GM21737 (cell line): ENCODE results near the gene AGPAT3.
"Not testable (repeated sequence)": the region's sequence is repeated elsewhere in the genome, so short reads cannot be mapped to it uniquely, and the experiment has no call there.

Experiments
- ATAC-seq: cut with Tn5 transposase; IDR thresholded peaks from one replicate; pipeline ENCODE4 v1.9.1; 2021; ENCODE audit warnings: mild to moderate bottlenecking, moderate library complexity; ENCODE audit not compliant: unreplicated experiment

The AGPAT3 gene

DNA sequence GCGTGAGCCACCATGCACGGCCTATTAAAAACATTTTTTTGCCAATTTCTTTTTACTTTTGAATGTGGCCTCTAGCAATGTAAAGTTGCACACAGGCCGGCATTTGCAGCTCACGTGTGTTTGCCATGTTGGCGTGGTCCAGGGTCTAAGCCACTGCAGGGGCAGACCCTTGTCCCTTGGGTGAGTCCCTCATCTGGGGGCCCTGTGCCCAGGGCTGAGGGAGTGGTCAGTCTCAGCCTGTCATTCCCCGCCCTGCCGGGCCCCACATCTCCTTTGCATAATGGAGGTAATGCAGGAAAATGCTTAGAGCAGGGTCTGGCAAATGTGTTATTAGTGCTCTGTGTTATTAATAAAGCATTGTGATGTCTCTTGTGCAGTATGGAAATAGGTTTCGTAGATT, 16.9 kb downstream of the AGPAT3 start:
- no peak for ATAC-seq

DNA sequence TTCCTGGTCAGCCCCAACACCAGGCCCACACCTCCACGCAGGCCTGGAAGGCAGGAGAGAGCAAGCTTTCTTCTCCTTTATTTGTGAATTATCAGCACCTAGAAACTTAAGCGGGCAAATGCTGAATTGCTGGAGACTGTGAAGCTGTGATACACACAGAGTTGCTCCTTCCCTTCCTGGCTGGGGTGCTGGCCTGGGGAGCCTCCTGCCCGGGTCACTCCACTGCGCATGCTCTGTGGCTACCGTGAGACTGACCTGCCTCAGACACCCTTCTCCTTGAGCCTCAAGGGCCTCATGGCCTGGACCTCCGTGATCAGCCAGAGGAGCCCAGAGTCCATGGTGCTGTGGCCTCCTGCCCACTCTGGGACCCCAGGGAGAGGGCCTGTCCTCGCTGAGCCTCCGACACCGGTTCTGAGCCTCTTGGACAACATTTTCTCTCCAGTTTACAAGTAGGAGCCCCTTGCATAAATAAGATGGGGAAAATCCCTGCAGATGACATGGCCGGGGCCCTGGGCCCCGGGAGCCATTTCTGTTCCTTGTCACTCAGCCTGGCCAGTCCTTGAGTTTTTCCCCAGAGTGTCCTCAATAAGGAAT, 18.0 kb downstream of the AGPAT3 start:
- ATAC-seq: no peak

DNA sequence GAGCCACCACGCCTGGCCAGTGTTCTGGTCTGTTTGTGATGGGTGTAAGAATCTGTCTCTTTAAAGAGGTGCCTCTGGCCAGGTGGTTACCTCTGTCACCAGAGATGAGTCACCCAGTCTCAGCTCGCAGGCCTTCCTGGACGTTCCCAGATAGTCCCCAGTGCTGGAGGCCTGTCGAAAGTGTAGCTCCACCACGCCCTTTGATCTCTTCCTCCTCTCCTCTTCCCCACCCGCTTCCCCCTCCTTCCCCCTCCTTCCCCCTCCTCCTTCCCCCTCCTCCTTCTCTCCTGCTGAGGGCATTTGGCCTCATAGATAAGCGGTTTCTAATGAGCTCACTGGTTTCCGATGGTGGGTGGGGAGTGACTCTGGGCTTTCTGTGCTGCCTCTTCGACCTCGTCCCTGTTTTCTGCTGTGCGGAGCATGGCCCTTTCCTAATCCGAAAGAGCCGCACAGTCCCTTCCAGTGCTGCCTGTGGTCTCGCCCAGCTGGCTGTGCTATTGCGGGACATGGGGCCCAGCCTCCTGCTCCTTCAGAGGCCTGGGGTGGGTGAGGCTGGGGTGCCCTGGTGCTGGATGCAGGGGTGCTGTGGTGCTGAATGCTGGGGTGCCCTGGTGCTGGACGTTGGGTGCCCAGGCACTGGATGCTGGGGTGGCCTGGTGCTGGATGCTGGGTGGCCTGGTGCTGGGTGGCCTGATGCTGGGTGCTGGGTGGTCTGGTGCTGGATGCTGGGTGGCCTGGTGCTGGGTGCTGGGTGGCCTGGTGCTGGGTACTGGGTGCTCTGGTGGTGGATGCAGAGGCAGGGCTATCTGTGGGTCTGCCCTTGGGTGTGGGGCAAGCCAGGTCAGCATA, 19.2 kb downstream of the AGPAT3 start:
- no peak for ATAC-seq

DNA sequence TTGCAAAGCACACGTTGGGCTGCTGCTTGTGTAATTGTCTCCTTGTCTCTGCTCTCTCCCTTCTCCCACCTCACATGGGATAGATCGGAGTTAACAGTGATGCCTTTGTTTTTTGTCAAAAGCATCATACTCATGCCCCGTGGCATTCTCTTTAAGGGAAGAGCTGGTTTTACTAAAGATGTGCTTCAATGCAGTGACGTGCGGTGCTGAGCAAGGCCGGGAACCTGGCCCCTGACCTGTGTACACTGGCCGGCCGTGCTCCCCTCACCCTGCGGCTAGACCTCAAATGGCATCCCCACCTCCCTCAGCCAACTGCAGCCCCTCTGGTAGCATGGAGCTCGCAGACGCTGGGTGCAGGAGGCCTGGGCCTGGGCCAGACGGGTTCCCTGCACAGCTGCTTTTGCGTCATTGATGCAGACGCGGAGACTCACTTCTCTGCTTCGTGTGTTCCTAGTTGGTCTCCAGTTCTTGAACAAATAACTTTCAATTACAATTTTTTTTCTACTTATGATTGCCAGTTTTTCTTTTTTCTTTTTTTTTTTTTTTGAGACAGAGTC, 19.9 kb downstream of the AGPAT3 start:
- no peak for ATAC-seq

DNA sequence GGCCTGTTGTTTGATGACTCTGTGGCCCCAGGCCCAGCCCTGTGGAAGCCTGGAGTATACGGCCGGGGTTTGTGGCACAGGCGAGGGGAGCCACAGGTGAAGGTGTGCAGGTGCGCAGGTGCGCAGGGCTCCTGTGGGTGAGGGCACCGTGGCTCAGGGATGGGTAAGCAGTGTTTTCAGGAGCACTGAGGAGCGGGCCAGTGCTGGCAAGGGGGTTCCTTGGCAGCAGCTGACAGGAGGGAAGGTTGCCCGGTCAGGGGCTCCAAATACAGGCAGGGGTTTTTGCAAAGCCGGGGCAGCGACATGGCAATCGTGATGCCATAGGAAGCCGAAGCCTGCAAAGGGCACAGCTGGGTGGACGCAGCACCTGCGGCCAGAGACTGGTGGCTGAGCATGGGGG, 20.7 kb downstream of the AGPAT3 start:
- no peak for ATAC-seq

DNA sequence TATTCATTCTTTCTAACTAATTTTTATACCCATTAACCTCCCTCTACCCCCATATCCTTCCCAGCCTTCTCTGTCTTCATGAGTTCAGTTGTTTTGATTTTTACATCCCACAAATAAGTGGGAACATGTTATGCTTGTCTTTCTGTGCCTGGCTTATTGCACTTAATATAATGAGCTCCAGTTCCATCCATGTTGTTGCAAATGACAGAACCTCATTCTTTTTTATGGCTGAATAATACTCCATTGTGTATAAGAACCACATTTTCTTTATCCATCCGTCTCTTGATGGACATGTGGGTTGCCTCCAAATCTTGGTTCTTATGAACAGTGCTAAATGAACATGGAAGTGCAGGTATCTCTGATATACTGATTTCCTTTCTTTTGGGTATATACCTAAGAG, 21.5 kb downstream of the AGPAT3 start:
- ATAC-seq: no peak

DNA sequence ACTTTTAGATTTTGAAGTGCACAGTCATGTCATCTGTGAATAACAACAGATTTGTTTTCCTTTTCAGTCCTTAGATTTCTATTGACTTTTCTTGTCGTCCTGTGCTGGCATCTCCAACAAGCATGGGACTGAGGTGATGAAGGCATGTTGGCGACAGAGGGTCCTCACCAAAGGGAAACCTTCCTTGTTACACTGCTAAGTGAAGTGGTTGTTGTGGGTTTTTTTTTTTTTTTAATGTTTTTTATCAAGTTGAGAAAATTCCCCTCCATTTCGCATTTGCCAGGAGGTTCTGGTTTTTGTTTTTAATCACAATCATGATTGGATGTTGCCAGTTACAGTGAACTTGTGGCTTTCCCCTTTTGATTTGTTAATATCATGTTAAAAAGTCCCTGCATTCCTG, 24.0 kb downstream of the AGPAT3 start:
- no peak for ATAC-seq

DNA sequence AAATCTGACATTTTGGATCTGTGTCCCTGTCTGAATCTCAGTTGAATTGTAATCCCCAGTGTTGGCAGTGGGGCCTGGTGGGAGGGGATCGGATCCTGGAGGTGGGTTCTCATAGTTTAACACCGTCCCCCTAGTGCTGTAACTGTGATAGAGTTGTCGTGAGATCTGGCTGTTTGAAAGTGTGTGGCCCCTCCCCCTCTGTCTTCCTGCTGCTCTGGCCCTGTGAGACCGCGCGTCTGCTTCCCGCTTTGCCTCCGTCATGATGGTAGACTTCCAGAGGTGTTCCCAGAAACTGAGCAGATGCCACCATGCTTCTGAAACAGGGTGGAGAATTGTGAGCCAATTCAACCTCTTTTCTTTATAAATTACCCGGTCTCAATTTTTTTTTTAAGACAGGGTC, 25.0 kb downstream of the AGPAT3 start:
- no peak for ATAC-seq

DNA sequence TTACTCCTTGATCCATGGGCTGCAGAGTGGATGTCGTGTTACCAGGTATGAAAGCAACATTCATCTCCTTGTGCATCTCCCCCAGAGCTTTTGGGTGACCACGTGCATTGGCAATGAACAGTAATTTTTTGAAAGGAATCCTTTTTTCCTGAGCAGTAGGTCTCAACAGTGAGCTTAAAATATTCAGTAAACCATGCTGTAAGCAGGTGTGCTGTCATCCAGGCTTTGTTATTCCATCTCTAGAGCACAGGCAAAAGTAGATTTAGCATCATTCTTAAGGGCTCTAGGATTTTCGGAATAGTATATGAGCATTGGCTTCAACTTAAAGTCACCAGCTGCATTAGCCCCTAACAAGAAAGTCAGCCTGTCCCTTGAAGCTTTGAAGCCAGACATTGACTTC, 27.3 kb downstream of the AGPAT3 start:
- ATAC-seq: no peak

DNA sequence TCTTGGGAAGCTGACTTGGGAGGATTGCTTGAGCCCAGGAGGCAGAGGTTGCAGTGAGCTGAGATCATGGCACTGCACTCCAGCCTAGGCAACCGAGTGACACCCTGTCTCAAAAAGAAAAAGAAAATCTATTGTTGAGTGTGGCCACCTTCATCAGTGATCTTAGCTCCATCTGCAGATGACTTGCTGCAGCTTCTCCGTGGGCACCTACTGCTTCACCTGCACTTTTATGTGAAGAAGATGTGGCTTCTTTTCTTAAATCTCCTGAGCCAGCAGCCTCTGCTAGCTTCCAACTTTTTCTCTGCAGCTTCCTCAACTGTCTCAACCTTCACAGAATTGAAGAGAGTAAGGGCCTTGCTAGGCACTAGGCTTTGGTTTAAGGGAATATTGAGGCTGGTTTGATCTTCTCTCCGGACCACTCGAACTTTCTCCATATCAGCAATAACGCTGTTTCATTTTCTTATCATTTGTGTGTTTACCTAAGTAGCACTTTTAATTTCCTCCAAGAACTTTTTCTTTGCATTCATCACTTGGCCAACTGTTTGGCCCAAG, 28.0 kb downstream of the AGPAT3 start:
- ATAC-seq: peak; percentile 22

DNA sequence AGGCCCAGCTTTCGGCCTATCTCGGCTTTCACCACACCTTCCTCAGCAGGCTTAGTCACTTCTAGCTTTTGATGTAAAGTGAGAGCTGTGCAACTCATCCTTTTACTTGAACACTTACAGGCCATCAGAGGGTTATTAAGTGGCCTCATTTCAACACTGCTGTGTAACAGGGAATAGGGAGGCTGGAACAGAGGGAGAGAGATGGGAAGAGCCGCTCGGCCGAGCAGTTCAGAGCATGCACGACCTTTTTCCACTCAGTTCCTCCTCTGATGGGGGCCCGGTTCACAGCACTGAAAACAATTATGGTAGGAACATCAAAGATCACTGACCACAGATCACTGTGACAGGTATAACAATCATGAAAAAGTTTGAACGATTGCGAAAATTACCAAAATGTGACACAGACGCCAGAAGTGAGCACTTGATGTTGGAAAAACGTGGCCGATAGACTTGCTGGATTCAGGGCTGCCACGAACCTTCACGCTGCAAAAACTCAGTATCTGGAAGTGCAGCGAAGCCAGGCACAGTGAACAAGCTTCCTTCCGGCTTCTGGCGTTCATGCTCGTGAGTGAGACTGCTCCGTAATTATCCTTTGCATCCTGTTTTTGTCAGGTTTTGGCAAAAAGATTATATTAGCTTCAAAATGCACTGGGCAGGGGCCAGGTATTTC, 28.6 kb downstream of the AGPAT3 start:
- ATAC-seq: peak; percentile 64

DNA sequence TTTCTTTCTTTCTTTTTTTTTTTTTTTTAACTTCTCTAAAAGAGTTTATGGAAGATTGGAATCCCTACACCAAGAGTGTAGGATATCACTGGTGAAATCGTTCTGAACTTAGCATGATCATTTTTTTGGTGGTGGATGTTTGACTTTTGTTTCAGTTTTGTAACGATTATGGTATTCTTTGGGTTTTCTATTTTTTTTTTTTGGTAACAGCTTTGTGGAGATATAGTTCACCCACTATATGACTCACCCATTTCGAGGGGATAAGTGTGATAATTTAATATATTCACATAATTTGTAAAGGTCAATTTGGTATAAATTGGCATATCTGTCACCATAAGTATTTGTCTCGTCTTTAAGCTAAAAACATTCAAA, 29.2 kb downstream of the AGPAT3 start:
- ATAC-seq: no peak

DNA sequence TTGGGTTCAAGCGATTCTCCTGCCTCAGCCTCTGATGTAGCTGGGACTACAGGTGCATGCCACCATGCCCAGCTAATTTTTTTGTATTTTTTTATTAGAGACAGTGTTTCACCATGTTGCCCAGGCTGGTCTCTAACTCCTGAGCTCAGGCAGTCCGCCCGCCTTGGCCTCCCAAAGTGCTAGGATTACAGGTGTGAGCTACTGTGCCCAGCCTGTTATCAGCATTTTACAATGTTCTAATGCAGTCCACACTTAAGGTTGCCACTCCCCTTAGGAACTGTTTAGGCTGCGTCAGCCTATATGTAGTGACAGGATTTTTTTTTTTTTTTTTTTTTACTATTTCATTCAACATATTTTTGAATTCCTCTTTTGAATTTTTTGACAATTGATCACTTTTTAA, 30.2 kb downstream of the AGPAT3 start:
- ATAC-seq: no peak

DNA sequence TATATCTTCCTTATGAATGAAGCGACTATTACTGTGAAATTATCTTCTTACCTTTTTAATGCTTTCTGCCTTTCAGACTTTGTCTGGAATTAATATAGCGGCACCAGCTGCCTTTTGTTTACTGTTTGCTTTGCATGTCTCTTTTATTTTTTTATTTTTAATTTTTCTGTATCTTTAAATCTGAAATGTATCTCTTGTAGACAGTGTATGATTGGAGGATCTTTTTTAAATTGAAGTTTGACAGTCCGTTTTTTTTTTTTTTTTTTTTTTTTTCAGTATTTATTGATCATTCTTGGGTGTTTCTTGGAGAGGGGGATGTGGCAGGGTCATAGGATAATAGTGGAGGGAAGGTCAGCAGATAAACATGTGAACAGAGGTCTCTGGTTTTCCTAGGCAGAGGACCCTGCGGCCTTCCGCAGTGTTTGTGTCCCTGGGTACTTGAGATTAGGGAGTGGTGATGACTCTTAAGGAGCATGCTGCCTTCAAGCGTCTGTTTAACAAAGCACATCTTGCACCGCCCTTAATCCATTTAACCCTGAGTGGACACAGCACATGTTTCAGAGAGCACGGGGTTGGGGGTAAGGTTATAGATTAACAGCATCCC, 31.8 kb downstream of the AGPAT3 start:
- ATAC-seq: not testable (repeated sequence)

DNA sequence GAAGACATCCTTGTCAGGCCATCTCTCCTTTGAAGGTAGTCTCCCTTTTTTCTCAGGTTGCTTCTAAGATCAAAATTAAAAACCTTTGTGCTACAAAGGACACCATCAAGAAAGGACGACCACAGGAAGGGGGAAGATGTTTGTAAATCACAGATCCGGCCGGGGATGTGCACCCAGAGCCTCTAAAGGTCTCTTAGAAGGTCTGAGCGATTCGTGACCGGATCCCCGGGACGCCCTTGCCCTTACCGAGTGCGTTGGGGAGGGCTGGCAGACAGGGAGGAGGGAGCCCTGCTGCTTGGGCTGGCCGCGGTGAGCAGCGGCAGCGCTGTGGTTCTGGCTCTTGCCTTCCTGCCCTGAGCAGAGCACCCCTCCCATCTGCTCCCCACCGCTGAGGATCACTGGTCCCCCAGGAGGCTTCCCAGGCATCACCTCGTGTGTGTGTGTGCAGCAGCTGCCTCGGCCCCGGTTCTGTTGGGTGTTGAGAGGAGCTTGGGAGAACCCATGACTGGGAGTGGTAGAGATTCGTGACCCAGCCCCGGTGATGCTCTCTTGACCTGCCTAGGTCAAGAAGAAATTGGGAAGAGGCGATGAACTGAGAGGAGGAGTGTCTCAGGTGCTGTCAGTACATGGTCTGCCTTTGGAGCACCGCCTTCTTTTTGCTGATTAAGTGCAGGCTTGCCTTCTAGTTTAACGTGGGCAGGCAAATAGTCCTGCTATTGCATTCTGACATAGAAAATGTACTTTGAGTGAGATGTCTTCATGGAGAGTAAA, 34.5 kb downstream of the AGPAT3 start:
- ATAC-seq: no peak

DNA sequence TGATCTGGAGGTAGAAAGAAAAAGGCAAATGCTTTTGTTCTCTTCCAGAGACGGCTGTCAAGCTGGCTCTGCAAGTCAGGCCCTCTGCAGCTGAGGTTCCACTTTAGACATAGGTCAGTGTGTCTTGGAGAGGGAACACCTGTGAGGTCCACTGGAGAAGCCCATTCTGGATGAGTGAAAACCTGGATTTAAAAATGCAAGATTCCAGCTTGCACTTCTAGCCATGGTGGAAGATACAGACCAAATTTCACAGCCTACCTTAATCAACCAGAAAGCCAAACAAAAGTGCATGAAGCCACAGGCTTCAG, 35.0 kb downstream of the AGPAT3 start:
- no peak for ATAC-seq

DNA sequence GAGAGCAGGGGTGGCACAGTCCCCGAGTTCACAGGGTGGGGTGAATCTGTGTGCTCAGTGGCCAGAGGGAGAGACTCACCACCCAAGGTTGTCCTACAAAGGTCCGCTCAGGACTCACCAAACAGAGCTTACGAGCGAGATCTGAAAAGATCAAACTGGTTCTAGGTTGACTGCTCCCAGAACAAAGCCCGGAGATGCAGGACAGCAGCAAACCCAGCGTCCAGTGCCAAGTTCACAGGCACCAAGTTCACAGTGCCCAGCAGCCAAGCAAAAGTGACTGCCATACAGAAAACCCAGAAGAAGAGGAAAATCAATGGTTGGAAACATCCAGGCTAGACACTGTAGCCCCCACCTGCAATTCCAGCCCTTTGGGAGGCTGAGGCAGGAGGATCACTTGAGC, 35.7 kb downstream of the AGPAT3 start:
- no peak for ATAC-seq

DNA sequence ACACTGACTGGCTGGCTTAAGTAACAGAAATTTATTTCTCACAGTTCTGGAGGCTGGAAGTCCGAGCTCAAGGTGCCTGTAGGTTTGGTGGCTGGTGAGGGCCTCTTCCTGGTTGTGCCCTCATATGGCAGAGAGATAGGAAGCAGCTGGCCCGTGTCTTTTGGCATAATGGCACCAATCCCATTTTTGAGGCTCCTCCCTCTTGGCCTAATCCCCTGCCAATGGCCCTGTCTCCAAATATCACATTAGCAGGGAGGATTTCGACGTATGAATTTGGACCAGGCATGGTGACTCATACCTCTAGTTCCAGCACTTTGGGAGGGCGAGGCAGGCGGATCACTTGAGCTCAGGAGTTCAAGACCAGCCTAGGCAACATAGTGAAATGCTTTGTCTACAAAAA, 37.4 kb downstream of the AGPAT3 start:
- ATAC-seq: no peak

DNA sequence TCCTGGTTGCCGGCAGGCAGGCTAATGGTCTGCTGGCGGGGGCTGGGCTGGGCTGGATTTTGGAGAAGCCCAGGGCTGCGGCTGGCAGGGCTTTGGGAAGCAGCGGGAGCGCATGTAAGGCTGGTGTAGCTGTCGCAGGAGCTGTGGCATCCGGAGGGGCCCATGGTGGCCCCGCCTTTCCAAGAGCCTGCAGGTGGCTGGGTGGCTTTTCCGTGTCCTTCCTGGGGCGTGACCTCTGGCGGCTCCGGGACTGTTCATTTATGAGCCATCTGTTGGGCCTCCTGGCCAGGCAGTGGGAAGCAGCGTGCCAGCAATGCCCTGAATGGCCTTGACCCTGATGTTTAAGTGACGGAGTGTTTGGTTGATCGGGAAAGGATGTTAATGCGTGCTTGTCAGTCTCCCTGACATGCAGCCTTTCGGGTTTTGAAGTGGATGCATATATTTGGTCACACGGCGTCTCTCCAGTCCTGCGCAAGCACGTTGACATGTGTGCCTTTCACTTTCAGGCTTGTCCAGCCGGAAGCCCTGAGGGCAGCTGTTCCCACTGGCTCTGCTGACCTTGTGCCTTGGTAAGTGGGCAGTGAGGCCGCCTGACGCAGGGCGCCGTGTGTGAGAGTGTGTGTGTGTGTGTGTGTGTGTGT, 38.5 kb downstream of the AGPAT3 start:
- no peak for ATAC-seq

DNA sequence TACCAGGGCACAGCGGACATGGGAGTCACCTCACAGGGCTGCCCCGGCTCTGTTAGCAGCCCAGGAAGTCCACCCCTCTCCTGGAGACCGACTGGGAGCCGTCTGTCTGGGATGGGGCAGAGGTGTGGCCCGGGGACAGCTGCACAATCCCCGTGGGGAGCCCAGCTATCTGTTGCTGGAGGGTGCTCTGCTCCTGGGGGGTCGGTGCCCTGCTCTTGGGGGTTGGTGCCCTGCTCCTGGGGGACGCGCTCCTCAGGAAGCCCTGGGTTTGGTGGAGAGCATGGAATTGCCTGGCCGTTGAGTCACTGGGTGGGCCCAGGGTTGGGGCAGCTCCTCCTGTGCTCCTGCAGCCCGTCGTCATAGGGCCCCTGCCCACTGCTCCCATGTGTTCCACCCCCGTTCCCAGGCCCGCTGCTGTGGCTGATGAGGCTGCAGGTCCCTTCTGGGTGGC, 39.3 kb downstream of the AGPAT3 start:
- no peak for ATAC-seq
